Measurements from ENCODE around the gene SLC43A1.

The SLC43A1 gene

GRCh38 chr11:57497303-57498247 lies 17.9 kb downstream of the SLC43A1 start:
- no peak for DNase-seq

- no peak for DNase-seq
Measured at GRCh38 chr11:57496109-57496820, 19.2 kb downstream of the SLC43A1 start.

- peak; percentile 69 for DNase-seq
Measured at GRCh38 chr11:57493507-57494503, 21.7 kb downstream of the SLC43A1 start.

GRCh38 chr11:57491371-57492061 lies 24.0 kb downstream of the SLC43A1 start:
- peak; percentile 29 for DNase-seq

- no peak for DNase-seq
Measured at GRCh38 chr11:57490456-57491248, 24.9 kb downstream of the SLC43A1 start.

GRCh38 chr11:57487920-57488659 lies 27.4 kb downstream of the SLC43A1 start:
- DNase-seq: no peak

GRCh38 chr11:57487021-57487778 lies 28.3 kb downstream of the SLC43A1 start:
- no peak for DNase-seq

- DNase-seq: no peak
Measured at GRCh38 chr11:57485217-57485990, 30.1 kb downstream of the SLC43A1 start.

GRCh38 chr11:57484141-57484710 lies 31.3 kb downstream of the SLC43A1 start:
- no peak for DNase-seq

GRCh38 chr11:57483562-57483918 lies 32.0 kb downstream of the SLC43A1 start:
- no peak for DNase-seq

- DNase-seq: peak; percentile 58
Measured at GRCh38 chr11:57482782-57483561, 32.5 kb downstream of the SLC43A1 start.

GRCh38 chr11:57481915-57482781 lies 33.4 kb downstream of the SLC43A1 start:
- no peak for DNase-seq

- DNase-seq: no peak
Measured at GRCh38 chr11:57481315-57481714, 34.2 kb downstream of the SLC43A1 start.

- DNase-seq: peak; percentile 70
Measured at GRCh38 chr11:57480409-57481137, 34.9 kb downstream of the SLC43A1 start.

GRCh38 chr11:57479911-57480310 lies 35.6 kb downstream of the SLC43A1 start:
- DNase-seq: peak; percentile 15

All from DMS53 (cell line).